GM03348 (cell line): ENCODE measurements around the gene PDCD11.
A peak's percentile ranks its signal among the peaks of the same experiment; 100 is the strongest.
"Not testable (repeated sequence)": the region's sequence is repeated elsewhere in the genome, so short reads cannot be mapped to it uniquely, and the experiment has no call there.

Source experiments
- DNase-seq: peaks from one replicate; pipeline ENCODE4 v3.0.0; 2012; ENCODE audit warnings: low spot score

PDCD11 gene

DNA sequence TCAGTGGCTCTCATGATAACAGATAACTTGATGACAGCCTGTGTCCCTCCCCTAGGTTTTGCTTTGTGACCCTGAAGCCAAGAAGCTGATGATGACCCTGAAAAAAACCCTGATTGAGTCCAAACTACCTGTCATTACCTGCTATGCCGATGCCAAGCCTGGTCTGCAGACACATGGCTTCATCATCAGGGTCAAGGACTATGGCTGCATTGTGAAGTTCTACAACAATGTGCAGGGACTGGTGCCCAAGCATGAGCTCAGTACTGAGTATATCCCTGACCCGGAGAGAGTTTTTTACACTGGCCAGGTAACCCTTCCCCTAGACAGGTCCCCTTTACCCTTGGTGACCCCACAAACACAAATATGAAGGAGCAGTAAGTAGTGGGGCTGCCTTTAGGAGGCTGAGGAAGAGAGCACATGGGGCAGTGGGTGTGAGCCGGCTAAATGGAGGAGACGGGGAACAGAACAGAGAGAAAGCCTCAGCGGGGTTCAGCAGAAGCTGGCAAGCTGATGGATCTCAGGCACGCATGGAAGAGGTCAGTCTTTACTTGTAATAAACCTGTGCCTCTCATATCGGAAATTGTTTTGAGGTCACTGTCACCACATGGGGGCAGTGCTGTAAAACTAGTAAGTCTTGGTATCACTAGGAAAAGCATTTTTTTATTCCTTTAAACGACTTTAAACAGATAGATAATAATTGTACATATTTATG is 20.2 kb downstream of the PDCD11 start:
- peak; percentile 66 for DNase-seq

DNA sequence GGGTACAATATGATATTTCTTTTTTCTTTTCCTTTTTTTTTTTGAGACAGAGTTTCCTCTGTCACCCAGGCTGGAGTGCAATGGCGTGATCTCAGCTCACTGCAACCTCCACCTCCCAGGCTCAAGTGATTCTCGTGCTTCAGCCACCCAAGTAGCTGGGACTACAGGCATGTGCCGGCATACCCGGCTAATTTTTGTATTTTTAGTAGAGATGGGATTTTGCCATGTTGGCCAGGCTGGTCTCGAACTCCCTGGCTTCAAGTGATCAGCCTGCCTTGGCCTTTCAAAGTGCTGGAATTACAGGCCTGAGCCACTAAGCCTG is 20.7 kb downstream of the PDCD11 start:
- not testable (repeated sequence) for DNase-seq

DNA sequence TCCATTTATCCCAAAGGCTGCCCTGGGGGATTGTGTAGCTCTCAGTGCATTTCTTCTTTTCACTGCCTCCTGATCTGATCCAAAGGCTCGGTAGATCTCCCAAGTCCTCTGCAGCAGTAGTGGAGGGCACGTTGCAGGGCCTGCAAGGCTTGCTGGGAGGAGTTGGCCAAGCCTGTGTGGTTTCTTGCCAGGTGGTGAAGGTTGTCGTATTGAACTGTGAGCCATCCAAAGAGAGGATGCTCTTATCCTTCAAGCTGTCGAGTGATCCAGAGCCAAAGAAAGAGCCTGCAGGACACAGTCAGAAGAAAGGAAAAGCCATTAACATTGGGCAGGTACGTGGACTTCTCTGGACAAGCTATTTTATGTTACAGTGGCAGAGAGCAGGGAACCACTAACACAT is 21.2 kb downstream of the PDCD11 start:
- no peak for DNase-seq

DNA sequence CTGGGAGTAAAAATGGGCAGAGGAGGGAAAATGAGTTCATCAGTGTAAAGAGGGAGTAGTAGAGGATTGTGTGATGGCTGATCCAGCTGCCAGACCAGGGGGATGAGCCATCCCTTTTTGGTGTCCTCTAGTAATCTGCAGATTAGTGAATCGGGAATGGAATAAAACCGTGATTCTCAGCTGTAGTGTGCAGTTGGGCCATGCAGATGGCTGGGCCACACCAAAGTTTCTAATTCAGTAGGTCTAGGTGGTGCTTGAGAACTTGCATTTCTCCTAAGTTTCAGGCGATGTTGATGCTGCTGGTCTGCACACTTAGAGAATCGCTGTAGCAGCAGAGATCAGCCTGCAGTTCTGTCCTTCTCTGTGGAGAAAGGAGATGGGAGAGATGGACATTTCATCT is 22.7 kb downstream of the PDCD11 start:
- no peak for DNase-seq

DNA sequence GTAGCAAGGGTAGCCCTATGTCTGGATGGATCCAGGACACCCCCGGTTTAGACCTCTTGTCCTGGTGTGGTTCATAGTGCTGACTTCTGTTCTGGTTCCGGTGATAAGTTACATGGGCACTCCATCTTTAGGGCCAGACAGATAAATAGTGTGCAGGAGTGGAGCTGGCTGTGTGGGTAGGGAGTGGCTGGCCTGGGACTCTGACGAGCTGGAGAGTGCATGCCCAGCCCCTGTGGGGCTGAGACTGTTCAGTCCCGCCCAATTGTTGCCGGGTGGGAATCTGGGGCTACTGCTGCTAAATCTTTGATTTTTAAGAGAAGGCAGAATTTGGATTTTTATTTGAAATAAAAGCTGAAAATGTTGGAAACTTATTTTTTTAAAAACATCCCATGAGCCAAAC is 27.3 kb downstream of the PDCD11 start:
- no peak for DNase-seq

DNA sequence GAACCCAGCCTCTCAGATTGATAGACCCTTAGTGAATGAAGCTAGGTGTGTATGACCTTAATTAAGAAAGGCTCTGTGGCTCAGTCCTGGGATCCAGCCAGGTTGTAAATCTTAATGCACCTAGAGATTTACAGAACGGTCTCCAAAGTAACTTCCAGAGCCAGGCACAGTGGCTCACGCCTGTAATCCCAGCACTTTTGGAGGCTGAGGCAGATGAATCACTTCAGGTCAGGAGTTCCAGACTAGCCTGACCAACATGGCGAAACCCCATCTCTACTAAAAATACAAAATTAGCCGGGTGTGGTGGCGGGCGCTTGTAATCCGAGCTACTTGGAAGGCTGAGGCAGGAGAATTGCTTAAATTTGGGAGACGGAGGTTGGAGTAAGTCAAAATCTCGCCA is 31.4 kb downstream of the PDCD11 start:
- DNase-seq = no peak

DNA sequence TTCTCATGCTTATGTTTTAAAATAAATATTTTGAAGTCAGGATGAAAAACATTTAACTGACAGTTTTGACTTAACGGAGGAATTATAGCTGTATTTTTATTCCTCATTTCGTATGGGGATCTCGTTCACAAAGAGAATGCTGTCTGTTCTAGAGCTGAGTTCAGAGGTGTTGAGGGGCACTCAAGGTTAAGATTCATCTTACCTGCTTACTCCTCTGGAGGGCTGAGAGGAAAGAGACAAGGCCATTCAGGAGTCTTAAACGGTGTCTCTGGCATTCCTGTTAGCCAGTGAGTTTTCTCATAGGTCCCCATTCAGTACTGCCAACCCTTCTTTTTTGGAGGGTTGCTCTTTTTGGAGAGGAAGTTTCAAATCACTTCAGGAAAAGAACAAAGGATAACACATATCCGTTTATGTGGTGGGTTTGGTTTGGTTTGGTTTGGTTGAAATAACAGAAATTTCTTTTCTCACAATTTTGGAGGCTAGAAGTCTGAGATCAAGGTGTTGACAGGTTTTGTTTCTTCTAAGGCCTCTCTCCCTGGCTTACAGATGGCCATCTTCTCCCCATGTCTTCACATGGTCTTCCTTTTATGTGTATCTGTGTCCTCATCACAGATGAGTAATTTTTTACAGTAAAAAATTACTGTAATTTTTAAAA is 32.7 kb downstream of the PDCD11 start:
- DNase-seq = no peak

DNA sequence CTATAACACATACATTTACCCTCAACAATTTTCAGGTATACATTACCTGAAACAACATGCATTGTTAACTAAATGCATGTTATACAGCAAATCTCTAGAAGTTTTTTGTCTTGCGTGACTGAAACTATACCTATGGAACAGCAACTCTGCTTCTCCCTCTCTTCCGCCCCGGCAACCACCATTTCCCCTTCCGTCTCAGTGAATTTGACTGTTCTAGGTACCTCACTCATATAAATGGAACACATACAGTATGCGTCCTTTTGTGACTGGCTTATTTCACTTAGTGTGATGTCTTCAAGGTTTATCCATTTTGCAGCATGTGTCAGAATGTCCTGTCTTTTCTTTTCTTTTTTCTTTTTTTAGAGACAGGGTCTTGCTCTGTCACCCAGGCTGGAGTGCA is 33.2 kb downstream of the PDCD11 start:
- DNase-seq = no peak

DNA sequence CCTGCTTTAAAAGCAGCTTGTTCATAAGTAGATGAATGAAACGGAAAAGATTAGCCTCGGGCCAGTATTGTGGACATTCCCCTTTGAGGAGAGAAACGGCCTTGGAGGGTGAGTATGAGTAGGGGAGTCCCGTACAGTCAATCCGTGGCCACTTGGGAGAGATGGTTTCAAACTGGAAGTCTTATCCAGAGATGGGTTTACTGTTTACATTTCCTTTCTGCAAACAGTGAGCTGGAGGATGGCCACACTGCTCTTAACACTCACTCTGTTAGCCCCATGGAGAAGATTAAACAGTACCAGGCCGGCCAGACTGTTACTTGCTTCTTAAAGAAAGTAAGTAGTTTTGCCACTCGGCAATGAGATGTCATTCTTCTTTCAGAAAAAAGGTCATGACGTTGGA is 35.5 kb downstream of the PDCD11 start:
- DNase-seq = no peak

DNA sequence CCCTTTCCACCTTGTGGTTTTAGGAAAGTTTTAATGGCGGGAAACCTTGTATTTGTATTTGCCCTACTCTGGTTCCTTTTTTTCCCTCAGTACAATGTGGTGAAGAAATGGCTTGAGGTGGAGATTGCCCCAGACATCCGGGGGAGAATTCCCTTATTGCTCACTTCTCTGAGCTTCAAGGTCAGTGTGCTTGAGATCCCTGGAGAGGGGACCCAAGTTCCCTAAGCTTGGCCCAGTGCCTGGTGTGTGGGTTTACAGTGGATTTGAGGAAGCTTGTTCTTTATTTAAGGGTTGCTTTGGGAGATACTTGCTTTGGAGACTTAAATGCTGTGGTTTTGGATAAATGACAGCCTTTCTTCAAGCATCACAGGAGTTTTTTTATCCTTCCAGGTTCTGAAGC is 37.4 kb downstream of the PDCD11 start:
- no peak for DNase-seq

DNA sequence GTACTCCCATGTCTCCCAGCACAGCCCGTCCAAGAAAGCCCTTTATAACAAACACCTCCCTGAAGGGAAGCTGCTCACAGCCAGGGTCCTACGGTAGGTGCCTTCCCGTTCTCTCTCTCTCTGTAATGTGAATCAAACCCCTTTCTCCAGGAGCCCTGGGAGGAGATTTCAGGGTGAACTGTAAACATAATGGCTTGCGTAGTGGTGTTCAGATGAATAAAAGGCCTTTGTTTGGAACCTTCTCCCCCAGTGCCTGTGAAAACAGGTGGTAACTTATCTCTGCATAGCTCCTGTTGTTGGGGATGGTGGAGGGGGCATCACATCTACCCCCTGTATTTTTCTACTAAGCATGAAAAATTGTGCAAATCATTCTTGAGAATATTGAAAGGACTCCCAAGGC is 43.4 kb downstream of the PDCD11 start:
- no peak for DNase-seq

DNA sequence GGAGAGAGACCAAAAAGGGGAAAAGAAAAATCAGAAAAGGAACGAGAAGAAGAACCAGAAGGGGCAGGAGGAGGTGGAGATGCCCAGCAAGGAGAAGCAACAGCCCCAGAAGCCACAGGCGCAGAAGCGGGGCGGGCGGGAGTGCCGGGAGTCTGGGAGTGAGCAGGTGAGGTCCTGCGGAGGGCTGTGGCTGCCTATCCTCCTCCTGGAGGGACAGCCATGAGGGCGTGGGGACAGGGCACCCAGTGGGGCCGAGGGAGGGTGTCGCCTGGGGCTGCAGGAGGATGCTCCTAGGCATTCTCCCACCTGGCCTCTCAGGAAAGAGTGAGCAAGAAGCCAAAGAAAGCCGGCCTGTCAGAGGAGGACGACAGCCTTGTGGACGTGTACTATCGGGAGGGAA is 44.0 kb downstream of the PDCD11 start:
- no peak for DNase-seq

DNA sequence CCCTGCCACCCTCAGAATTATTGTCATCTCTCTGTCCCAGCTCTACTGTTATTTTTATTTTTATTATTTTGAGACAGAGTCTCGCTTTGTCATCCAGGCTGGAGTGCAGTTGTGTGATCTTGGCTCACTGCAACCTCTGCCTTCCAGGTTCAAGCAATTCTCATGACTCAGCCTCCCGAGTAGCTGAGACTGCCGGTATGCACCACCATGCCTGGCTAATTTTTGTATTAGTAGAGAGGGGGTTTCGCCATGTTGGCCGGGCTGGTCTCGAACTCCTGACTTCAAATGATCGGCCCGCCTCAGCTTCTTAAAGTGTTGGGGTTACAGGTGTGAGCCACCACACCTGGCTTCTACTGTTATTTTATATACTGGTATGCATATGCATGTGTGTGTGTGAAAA is 44.8 kb downstream of the PDCD11 start:
- DNase-seq = no peak

DNA sequence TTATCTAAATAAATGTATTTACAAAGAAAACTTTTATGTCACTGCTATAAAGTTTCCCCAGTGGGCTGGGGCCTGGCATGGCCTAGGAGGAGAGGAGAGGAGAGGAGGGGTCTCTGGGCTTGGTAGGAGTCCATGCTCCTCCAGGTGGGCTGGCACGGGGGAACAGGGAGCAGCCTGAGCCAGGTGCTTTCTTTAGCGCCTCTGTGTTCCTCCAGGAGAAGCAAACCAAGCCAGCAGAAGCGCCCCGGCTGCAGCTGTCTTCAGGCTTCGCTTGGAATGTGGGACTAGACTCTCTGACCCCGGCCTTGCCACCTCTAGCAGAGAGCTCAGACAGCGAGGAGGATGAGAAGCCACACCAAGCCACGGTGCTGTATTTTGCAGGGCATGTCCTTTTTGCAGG is 45.2 kb downstream of the PDCD11 start:
- DNase-seq = no peak

DNA sequence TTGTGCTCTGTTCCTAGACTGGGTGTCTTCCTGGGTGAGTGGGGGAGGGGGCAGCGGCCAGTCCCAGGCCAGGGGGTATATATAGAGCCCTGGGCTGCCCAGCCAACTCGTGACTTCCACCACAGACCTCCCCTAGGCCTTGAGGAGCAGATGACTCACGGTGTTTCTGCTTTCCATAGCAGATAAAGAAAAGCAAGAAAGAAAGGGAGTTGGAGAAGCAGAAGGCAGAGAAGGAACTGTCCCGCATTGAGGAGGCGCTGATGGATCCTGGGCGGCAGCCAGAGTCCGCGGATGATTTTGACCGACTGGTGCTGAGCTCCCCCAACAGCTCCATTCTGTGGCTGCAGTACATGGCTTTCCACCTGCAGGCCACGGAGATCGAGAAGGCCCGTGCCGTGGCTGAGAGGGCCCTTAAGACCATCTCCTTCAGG is 45.6 kb downstream of the PDCD11 start:
- DNase-seq = no peak

DNA sequence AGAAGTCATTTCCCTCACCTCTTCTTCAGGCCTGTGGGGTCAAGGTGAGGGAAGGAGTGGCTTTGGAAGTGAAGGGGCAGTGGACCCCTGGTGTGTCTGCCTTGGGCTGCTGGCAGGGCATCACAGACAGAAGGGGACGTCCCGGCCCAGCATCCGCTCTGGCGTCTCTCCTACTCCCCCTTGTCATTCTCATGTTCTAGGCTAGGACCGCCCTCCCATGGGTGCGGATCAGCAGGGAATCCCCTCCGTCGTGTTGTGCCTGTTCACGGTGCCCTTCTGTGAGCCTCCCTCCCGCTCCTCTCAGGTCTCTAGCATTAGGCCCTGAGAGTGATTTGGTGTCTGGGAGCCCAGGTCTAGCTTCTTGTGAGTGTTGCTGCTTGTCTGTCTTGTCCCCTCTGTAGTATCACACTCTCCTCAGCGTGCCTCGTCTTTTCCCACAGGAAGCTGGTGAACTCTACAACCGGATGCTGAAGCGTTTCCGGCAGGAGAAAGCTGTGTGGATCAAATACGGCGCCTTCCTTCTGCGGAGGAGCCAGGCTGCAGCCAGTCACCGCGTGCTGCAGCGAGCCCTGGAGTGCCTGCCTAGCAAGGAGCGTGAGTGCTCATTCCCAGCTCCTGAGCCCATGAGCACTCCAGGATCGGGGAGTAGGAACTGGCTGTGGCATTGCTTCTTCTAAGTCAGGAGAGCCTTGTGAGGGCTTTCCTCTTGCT is 47.2 kb downstream of the PDCD11 start:
- DNase-seq = no peak

DNA sequence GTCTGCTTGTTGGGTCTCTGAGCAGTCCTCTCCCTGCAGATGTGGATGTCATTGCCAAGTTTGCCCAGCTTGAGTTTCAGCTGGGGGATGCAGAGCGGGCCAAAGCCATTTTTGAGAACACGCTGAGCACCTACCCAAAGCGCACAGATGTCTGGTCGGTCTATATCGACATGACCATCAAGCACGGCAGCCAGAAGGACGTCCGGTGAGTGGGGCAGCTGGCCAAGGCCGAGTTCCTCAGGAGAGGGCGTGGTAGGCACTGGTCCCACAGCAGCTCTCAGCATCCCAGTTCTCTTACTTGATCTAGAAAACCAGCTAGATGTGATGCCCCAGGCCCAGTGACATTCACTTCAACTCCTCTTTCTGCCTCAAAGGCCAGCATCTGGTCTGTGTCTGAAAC is 48.1 kb downstream of the PDCD11 start:
- no peak for DNase-seq

DNA sequence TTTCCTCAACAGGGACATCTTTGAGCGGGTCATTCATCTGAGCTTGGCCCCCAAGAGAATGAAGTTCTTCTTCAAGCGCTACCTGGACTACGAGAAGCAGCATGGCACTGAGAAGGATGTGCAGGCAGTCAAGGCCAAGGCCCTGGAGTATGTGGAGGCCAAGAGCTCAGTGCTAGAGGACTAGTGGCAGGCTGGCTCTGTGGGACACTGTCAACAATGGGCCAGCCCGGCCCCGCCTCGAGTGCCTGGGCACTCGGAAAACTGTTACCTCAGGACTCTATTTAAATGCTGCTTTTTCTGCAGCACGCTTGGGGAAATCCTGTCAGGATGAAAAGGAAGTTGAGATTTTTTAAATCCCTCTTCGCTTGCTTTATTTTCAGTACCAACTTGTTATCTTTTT is 48.9 kb downstream of the PDCD11 start:
- DNase-seq = no peak

DNA sequence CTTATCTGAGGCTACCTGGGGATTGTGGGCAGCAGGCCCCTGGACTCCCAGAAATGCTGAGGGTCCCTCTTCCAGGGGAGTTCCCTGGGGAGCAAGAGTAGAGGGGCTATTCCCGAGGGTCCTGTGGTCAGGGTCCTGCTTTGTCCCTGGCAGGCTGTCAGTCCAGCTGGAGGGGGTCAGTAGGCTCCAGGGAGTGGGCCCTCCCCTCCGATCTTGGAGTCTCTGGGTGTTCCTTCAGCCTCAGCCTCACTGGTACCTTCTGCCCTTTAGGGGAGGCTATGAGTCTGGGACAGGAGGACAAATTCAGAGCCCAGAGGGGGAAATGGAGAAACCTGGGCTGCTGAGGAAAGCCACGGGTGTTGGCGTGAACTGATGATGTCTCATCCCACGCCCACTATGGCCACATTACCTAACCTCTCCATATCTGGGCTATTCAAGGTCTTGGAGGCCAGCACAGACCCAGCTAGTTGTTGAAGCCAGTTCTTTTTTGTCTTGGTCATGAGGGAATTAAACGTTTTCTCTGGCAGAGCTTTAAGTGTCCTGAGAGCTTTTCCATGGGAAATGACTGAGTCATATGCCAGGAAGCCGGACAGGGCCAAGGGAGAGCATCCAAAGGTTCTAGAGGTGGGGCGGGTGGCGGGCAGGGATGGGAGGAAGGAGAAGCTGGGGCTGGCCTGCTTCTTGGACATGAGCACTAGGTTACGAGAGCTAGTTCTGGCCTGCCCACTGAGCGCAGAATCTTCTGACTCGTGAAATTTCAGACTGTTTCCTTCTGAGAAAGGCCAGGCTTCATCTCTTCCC is 49.5 kb downstream of the PDCD11 start:
- DNase-seq = peak; percentile 75

DNA sequence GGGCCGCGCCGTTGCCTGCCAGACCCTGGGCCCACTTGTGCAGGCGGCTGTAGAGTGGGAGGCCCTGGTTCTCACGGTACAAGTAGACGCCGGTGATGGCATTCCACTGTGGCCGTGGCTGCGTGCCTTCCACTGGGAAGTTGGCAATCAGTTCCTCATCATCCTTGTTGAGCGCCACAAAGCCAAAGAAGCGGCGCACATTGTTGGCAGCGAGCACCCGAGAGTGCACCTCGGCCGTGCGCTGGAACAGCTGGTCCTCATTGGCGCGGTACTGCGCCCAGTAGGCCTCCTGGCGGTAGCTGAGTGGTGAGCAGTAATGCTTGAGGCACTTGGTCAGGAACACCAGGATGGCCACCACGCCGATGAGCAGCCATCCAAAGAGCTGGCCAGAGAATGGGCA is 50.8 kb downstream of the PDCD11 start:
- no peak for DNase-seq

DNA sequence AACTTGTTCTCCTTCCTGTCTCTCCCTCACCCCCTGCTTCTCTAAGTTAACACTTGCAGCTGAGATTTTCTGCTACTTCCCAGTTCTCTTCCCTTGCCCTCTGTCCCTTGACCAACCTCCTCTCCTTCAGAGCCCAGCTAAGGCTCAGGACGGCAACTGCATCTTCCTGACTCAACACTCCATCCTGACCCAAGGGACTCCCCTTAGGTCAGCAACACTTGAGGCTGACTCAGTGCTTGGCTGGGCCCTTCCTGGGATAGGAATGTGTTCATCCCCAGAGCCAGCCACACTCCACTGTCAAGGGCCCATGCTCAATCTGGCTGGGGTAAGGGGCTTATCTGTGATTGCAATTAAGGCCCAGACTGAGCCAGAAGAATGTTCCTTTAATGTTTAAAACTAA is 52.3 kb downstream of the PDCD11 start:
- peak; percentile 94 for DNase-seq

DNA sequence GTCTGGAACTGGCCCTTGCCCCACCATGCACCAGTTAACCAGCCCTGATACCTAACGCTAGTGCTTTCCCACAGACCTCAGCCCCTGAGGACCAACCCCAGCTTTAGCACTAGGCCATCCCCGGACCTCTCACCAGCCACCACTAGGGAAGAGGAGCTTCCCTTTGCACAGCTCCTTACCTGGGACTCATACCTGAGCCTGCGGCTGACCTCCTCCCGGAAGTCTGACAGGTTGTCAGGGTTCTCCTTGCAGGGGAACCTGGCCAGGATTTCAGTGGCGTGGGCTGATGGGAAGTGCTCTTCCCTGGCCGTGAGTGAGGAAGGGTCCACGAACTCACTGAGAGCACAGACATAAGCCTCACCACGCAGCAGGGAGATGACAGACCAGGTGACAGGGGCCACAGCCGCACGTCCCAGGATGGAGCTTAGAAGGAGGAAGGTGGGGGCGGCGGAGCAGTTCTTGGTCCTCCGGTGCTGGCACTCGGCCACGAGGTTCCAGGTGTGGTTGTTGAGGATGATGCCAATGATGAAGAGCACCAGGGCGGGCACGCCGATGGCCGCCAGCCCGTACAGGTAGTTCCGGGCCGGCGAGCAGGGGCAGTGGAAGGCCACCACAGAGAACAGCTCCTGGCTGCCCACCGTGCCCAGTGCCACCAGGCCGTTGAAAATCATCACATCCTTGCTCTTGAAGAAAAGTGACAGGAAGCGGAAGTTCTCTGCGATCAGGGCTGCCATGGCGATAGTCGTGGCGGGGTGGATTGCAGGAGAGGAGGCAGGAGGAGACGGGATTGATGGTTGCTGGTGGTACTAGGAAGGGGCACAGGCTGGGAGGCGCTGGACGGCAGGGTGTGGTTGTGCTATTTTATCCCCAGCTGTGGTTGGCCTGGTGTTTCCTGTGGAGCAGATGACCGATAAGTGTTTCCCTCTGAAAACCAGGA is 53.0 kb downstream of the PDCD11 start:
- no peak for DNase-seq
